Natural killer cell (primary cell): ENCODE measurements around the gene RPS26. TPM values are rescaled to one million over a fixed set of nuclear protein-coding genes. Genes with fewer than 3 reads are reported as not detected.

Experiments used
- ATAC-seq, 3 donors: fragments of 150-1000 bp in 2 of 3; fragments of 200-7000 bp in 1 of 3; cut with Tn5 transposase; 1 replicate in 1 of 3; 2 replicates in 2 of 3; pipeline ENCODE4 v1.10.0; 2021; ENCODE audit warnings: mild to moderate bottlenecking in 2 of 3, moderate library complexity in 2 of 3
- DNase-seq, 2 donors: peaks; one replicate each; pipeline versions ENCODE4 v3.0.0 to v3.0.0-alpha.2; 2013 to 2021; ENCODE audit warnings: mixed read lengths in 1 of 2
- H3K27ac ChIP-seq: one replicate; pipeline ENCODE4 v1.5.1; 2013; ENCODE audit warnings: mild to moderate bottlenecking, low read length
- H3K27me3 ChIP-seq: one replicate; pipeline ENCODE4 v1.6.1; 2013; ENCODE audit warnings: low read length; ENCODE audit not compliant: control insufficient read depth, insufficient read depth
- H3K36me3 ChIP-seq: one replicate; pipeline ENCODE4 v1.6.1; 2013; ENCODE audit warnings: low read length; ENCODE audit not compliant: control insufficient read depth, insufficient read depth
- H3K4me1 ChIP-seq: one replicate; pipeline ENCODE4 v1.6.1; 2013; ENCODE audit warnings: low read length; ENCODE audit not compliant: control insufficient read depth, insufficient read depth
- H3K4me3 ChIP-seq: one replicate; pipeline ENCODE4 v1.5.1; 2013; ENCODE audit warnings: low read length
- H3K9me3 ChIP-seq: one replicate; pipeline ENCODE4 v1.6.1; 2013; ENCODE audit warnings: low read length; ENCODE audit not compliant: control insufficient read depth, insufficient read depth
- H3K27ac Mint-ChIP-seq, 2 donors: one replicate each; pipeline ENCODE4 v1.8.0; 2022; ENCODE audit warnings: mild to moderate bottlenecking in 2 of 2, mixed read lengths in 2 of 2, moderate library complexity in 1 of 2
- H3K27me3 Mint-ChIP-seq, 2 donors: one replicate each; pipeline ENCODE4 v1.8.0; 2022; ENCODE audit warnings: low read depth in 2 of 2, mixed read lengths in 2 of 2
- H3K36me3 Mint-ChIP-seq: one replicate; pipeline ENCODE4 v1.8.0; 2022; ENCODE audit warnings: mixed read lengths
- H3K4me1 Mint-ChIP-seq, 2 donors: one replicate each; pipeline ENCODE4 v1.8.0; 2022; ENCODE audit warnings: mixed read lengths in 2 of 2
- H3K4me3 Mint-ChIP-seq: one replicate; pipeline ENCODE4 v1.8.0; 2022; ENCODE audit warnings: mild to moderate bottlenecking, moderate library complexity, mixed read lengths
- H3K9me3 Mint-ChIP-seq, 2 donors: one replicate each; pipeline ENCODE4 v1.8.0; 2022; ENCODE audit warnings: mixed read lengths in 2 of 2
- CTCF ChIP-seq: fragments of 200-600 bp; IDR thresholded peaks from one replicate; pipeline ENCODE4 v1.8.0; 2022; ENCODE audit warnings: antibody characterized with exemption
- WGBS: methylation state at CpG from one replicate; pipeline ENCODE4 v1.1.7; 2013; ENCODE audit warnings: missing lambda C conversion rate; ENCODE audit not compliant: insufficient coverage; 5-methylcytosine and 5-hydroxymethylcytosine counted together
- intact Hi-C: fragments of 100-400 bp; cut with micrococcal nuclease; formaldehyde crosslinking; loops from one replicate; pipeline ENCODE4 v1.14.2; 2022
- total RNA-seq, 4 donors: library from RNA; stranded (reverse); fragments of 120-200 nt in 1 of 4; gene quantifications; one replicate each; pipeline versions ENCODE4 v1.2.3 to v1.2.4, GENCODE V29; 2013 to 2022

RPS26 gene
- total RNA-seq, 3 donors from 2014 or later (not counting 1 experiment from before 2014, with no cell fraction given): 29.5 to 50.3 (median 35.5) TPM

- WGBS: 96% methylated on average over 6 of the region's 6 CpGs
- H3K4me3 Mint-ChIP-seq: no peak overlapping the region
- Histone ChIP-seq H3K36me3 (no peaks in the 10 kb centered on the region), H3K9me3 (no peaks in the 10 kb centered on the region), H3K4me3 (no peak overlapping the region), H3K4me1 (no peaks in the 10 kb centered on the region), H3K27ac (no peak overlapping the region), H3K27me3 (no peaks in the 10 kb centered on the region)
- no peaks in the 10 kb centered on the region for H3K4me1 Mint-ChIP-seq
- DNase-seq (no peak), ATAC-seq (no peak)
- no peaks in the 10 kb centered on the region for H3K9me3 Mint-ChIP-seq
- intact Hi-C loops: no loop called here
- no peak overlapping the region for H3K27ac Mint-ChIP-seq
- no peak for TF ChIP-seq CTCF
- no peaks in the 10 kb centered on the region for H3K36me3 Mint-ChIP-seq
- peaks cover 7 to 10% of the 10 kb centered on the region in 2 donors for H3K27me3 Mint-ChIP-seq
These were observed 45.5 kb downstream of the RPS26 start for GRCh38 chr12:56087220-56087619.

Other genes starting within 250 kb of the RPS26 start
- gene SARNP, start 224.2 kb upstream of the RPS26 start, total RNA-seq: 10 to 100 TPM; 50.5 to 57.0 (median 51.2) TPM
- 10 to 100 TPM; 21.3 to 36.3 (median 23.1) TPM for gene ORMDL2, start 223.9 kb upstream of the RPS26 start, total RNA-seq
- gene DNAJC14, start 212.3 kb upstream of the RPS26 start, total RNA-seq: 10 to 100 TPM; 27.7 to 37.3 (median 34.4) TPM
- under 1 TPM in 2 of 3 donors, not detected in 1; 0.45 to 0.88 TPM for gene MMP19, start 199.0 kb upstream of the RPS26 start, total RNA-seq
- 10 to 100 TPM; 18.5 to 21.2 (median 19.1) TPM for gene PYM1, start 114.0 kb upstream of the RPS26 start, total RNA-seq
- gene DGKA, start 110.8 kb upstream of the RPS26 start, total RNA-seq: 100 to 1,000 TPM; 137 to 145 (median 142) TPM
- under 1 TPM in 1 of 3 donors, not detected in 2; 0.35 TPM for gene PMEL, start 75.9 kb upstream of the RPS26 start, total RNA-seq
- 10 to 100 TPM; 19.5 to 27.3 (median 27.3) TPM for gene CDK2, start 75.1 kb upstream of the RPS26 start, total RNA-seq
- 10 to 100 TPM; 69.4 to 80.0 (median 78.2) TPM for gene RAB5B, start 67.8 kb upstream of the RPS26 start, total RNA-seq
- 10 to 100 TPM; 11.0 to 15.9 (median 14.6) TPM for gene SUOX, start 44.6 kb upstream of the RPS26 start, total RNA-seq
- 1 to 10 TPM; 4.4 to 5.5 (median 5.5) TPM for gene IKZF4, start 20.9 kb upstream of the RPS26 start, total RNA-seq
- gene ERBB3, start 38.2 kb downstream of the RPS26 start, total RNA-seq: under 1 TPM in 2 of 3 donors, not detected in 1; 0.26 to 0.66 TPM
- gene PA2G4, start 62.6 kb downstream of the RPS26 start, total RNA-seq: 10 to 100 TPM; 78.5 to 86.4 (median 79.7) TPM
- 1,000 to 10,000 TPM; 2,342 to 3,083 (median 3,009) TPM for gene RPL41, start 74.7 kb downstream of the RPS26 start, total RNA-seq
- 10 to 100 TPM; 12.0 to 24.3 (median 16.2) TPM for gene ZC3H10, start 76.3 kb downstream of the RPS26 start, total RNA-seq
- gene ESYT1, start 86.3 kb downstream of the RPS26 start, total RNA-seq: 100 to 1,000 TPM; 198 to 215 (median 199) TPM
- 1 to 10 TPM; 6.7 to 8.9 (median 7.4) TPM for gene MYL6B, start 110.7 kb downstream of the RPS26 start, total RNA-seq
- gene MYL6, start 116.4 kb downstream of the RPS26 start, total RNA-seq: 1,000 to 10,000 TPM in 2 of 3 donors, 100 to 1,000 TPM in 1; 881 to 1,204 (median 1,015) TPM
- 100 to 1,000 TPM; 205 to 232 (median 210) TPM for gene SMARCC2, start 147.6 kb downstream of the RPS26 start, total RNA-seq
- gene RNF41, start 180.0 kb downstream of the RPS26 start, total RNA-seq: 10 to 100 TPM; 32.3 to 44.5 (median 38.6) TPM
- 10 to 100 TPM; 21.6 to 23.4 (median 22.6) TPM for gene NABP2, start 182.4 kb downstream of the RPS26 start, total RNA-seq
- 1 to 10 TPM in 1 of 3 donors, under 1 TPM in 2; 0.70 to 1.4 (median 0.71) TPM for gene SLC39A5, start 188.1 kb downstream of the RPS26 start, total RNA-seq
- 10 to 100 TPM; 34.1 to 52.2 (median 51.4) TPM for gene ANKRD52, start 216.5 kb downstream of the RPS26 start, total RNA-seq
- gene COQ10A, start 225.0 kb downstream of the RPS26 start, total RNA-seq: 10 to 100 TPM; 27.2 to 37.9 (median 30.2) TPM